LNCaP clone FGC (cell line): ENCODE measurements around the gene IFRD2.

Experiments used
- DNase-seq: peaks from one replicate; pipeline ENCODE4 v3.0.0-alpha.2; 2011; ENCODE audit warnings: low read depth
- H3K4me3 ChIP-seq: 2 replicates; pipeline ENCODE4 v1.5.1; 2011; ENCODE audit warnings: mild to moderate bottlenecking, low read depth, low read length, control low read depth
- CTCF ChIP-seq: IDR thresholded peaks from 2 replicates; pipeline ENCODE4 v1.5.1; 2012; ENCODE audit warnings: mild to moderate bottlenecking; ENCODE audit not compliant: control insufficient read depth, insufficient read depth; ENCODE audit errors: extremely low read depth

Gene IFRD2

GRCh38 chr3:50278123-50278879, 13.9 kb downstream of the IFRD2 start:
- DNase-seq, result no peak
- TF ChIP-seq CTCF, result no peak
- no peak overlapping the region for H3K4me3 ChIP-seq

DNA sequence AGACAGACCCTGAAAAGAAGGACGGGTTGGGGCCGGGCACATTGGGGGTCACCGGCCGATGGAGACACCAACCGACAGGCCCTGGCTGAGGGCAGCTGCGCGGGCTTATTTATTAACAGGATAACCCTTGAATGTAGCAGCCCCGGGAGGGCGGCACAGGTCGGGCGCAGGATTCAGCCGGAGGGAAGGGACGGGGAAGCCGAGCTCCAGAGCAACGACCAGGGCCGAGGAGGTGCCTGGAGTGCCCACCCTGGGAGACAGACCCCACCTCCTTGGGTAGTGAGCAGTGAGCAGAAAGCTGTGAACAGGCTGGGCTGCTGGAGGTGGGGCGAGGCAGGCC, 15.5 kb downstream of the IFRD2 start:
- DNase-seq, result no peak
- H3K4me3 ChIP-seq, result no peak overlapping the region
- no peak for TF ChIP-seq CTCF

GRCh38 chr3:50275996-50276761, 16.1 kb downstream of the IFRD2 start:
- no peak overlapping the region for H3K4me3 ChIP-seq
- no peak for DNase-seq
- no peak for TF ChIP-seq CTCF

DNA sequence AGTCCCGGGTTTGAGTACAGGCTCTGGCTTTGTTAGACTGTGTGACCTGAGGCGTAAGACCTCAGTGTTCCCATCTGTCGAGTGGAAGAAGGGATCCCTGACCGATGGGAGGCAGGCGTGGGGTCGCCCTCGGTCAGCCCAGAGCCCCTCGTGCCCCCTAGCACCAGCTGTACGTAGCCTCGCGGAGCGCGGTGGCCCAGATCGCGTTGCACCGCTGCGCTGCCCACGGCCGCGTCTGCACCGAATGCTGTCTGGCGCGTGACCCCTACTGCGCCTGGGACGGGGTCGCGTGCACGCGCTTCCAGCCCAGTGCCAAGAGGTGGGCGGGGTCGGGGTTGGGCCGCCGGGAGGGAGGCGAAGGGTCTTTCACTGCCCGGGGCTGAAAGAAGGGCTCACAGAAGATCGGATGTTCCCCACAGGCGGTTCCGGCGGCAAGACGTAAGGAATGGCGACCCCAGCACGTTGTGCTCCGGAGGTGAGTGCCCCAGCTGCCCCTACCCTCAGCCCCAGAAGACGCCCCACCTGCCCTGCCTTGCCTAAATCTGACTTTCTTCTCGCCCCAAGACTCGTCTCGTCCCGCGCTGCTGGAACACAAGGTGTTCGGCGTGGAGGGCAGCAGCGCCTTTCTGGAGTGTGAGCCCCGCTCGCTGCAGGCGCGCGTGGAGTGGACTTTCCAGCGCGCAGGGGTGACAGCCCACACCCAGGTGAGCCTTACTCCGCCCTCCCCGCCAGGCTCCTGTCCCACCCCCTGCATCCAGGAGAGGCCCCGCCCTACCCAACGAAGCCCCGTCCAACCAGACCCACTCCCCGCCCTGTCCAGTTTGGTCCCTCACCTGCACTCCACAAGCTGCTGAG, 16.9 kb downstream of the IFRD2 start:
- no peak for DNase-seq
- H3K4me3 ChIP-seq, result no peak overlapping the region
- no peak for TF ChIP-seq CTCF

GRCh38 chr3:50274371-50275104, 17.7 kb downstream of the IFRD2 start:
- peak; percentile 70 for TF ChIP-seq CTCF
- no peak for DNase-seq

GRCh38 chr3:50273689-50274065, 18.6 kb downstream of the IFRD2 start:
- no peak for TF ChIP-seq CTCF
- DNase-seq, result no peak
- no peak overlapping the region for H3K4me3 ChIP-seq

More at GRCh38 chr3:50274371-50275104, 17.7 kb downstream of the IFRD2 start:
- no peak overlapping the region for H3K4me3 ChIP-seq
